KMS-11 (cell line): Measurements from ENCODE around the gene SCN5A.

ENCODE experiments used
- H2AFZ ChIP-seq: fragments of 200-600 bp; sonication (generic); 2 replicates; pipeline ENCODE4 v1.6.1; 2016; ENCODE audit warnings: antibody characterized with exemption, mixed run types, low read depth
- H3K27ac ChIP-seq: fragments of 200-600 bp; sonication (generic); 2 replicates; pipeline ENCODE4 v1.6.1; 2016; ENCODE audit warnings: mild to moderate bottlenecking, mixed run types
- H3K27me3 ChIP-seq: fragments of 200-600 bp; sonication (generic); 2 replicates; pipeline ENCODE4 v1.6.1; 2017; ENCODE audit warnings: mild to moderate bottlenecking, low read depth, mixed run types, moderate library complexity; ENCODE audit not compliant: insufficient read depth
- H3K36me3 ChIP-seq: fragments of 200-600 bp; sonication (generic); 2 replicates; pipeline ENCODE4 v1.6.1; 2017; ENCODE audit warnings: mild to moderate bottlenecking, mixed run types; ENCODE audit not compliant: insufficient read depth
- H3K4me1 ChIP-seq: fragments of 200-600 bp; sonication (generic); 2 replicates; pipeline ENCODE4 v1.6.1; 2016; ENCODE audit warnings: mild to moderate bottlenecking, low read depth, mixed run types; ENCODE audit not compliant: poor library complexity, severe bottlenecking
- H3K4me2 ChIP-seq: fragments of 200-600 bp; sonication (generic); 2 replicates; pipeline ENCODE4 v1.7.0; 2016; ENCODE audit warnings: mild to moderate bottlenecking, mixed run types
- H3K4me3 ChIP-seq: fragments of 200-600 bp; sonication (generic); IDR thresholded peaks from 2 replicates; pipeline ENCODE4 v1.6.1; 2017; ENCODE audit warnings: low read depth, low read length, mixed read lengths; ENCODE audit not compliant: insufficient read depth
- H3K79me2 ChIP-seq: fragments of 200-600 bp; sonication (generic); 2 replicates; pipeline ENCODE4 v1.6.1; 2016; ENCODE audit warnings: low read depth, mixed run types; ENCODE audit not compliant: insufficient read depth
- H3K9ac ChIP-seq: fragments of 200-600 bp; sonication (generic); 2 replicates; pipeline ENCODE4 v1.6.1; 2016; ENCODE audit warnings: mild to moderate bottlenecking, mixed run types
- H4K20me1 ChIP-seq: fragments of 200-600 bp; sonication (generic); 2 replicates; pipeline ENCODE4 v1.6.1; 2016; ENCODE audit warnings: mild to moderate bottlenecking, mixed run types; ENCODE audit not compliant: insufficient read depth
- TF ChIP-seq, protein P1 (sequence below): fragments of 200-600 bp; sonication (generic); conservative IDR thresholded peaks from 2 replicates; pipeline ENCODE4 v1.6.1; 2017; ENCODE audit warnings: low read depth, mild to moderate bottlenecking, antibody characterized with exemption, low read length, moderate library complexity, mixed read lengths

Gene SCN5A

DNA sequence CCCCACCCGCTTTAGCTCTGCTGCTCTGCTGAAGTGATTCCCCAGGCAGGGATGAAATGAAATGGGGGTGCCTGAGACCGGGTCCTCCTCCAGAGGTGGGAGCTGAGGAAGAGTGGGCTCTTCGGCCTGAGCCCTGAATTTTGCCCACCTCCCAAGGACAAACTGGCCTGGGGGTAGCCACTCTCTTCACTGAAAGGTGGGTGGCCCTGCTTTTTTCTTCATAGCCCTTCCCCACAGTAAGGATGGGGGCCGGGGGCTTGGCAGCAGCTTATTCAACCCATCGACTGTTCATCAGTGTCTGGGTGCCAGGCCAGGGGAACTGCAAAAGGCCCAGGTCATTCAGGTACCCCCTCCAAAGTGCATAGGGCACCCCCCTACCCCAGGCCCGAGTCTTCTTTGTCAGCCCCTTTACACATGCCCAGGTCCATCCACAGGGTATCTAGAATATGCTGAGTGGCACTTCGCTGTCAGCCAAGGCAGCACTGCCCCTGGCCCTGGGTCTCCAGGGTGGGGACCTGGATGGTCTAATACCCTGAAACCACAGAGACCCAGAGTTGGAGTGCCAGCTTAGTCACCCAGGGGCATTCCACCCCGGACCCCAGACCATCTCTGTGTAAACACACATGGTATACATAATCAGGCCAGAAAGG, 7.9 kb downstream of the SCN5A start:
- TF ChIP-seq, protein P1, sequence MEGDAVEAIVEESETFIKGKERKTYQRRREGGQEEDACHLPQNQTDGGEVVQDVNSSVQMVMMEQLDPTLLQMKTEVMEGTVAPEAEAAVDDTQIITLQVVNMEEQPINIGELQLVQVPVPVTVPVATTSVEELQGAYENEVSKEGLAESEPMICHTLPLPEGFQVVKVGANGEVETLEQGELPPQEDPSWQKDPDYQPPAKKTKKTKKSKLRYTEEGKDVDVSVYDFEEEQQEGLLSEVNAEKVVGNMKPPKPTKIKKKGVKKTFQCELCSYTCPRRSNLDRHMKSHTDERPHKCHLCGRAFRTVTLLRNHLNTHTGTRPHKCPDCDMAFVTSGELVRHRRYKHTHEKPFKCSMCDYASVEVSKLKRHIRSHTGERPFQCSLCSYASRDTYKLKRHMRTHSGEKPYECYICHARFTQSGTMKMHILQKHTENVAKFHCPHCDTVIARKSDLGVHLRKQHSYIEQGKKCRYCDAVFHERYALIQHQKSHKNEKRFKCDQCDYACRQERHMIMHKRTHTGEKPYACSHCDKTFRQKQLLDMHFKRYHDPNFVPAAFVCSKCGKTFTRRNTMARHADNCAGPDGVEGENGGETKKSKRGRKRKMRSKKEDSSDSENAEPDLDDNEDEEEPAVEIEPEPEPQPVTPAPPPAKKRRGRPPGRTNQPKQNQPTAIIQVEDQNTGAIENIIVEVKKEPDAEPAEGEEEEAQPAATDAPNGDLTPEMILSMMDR, result no peak
- Histone ChIP-seq H3K4me3 (no peak overlapping the region), H3K27ac (no peak overlapping the region), H3K9ac (no peak overlapping the region), H2AFZ (no peak overlapping the region), H3K4me1 (no peaks in the 10 kb centered on the region), H3K27me3 (no peaks in the 10 kb centered on the region), H3K79me2 (no peaks in the 10 kb centered on the region), H4K20me1 (no peaks in the 10 kb centered on the region), H3K36me3 (no peaks in the 10 kb centered on the region), H3K4me2 (no peak overlapping the region)

DNA sequence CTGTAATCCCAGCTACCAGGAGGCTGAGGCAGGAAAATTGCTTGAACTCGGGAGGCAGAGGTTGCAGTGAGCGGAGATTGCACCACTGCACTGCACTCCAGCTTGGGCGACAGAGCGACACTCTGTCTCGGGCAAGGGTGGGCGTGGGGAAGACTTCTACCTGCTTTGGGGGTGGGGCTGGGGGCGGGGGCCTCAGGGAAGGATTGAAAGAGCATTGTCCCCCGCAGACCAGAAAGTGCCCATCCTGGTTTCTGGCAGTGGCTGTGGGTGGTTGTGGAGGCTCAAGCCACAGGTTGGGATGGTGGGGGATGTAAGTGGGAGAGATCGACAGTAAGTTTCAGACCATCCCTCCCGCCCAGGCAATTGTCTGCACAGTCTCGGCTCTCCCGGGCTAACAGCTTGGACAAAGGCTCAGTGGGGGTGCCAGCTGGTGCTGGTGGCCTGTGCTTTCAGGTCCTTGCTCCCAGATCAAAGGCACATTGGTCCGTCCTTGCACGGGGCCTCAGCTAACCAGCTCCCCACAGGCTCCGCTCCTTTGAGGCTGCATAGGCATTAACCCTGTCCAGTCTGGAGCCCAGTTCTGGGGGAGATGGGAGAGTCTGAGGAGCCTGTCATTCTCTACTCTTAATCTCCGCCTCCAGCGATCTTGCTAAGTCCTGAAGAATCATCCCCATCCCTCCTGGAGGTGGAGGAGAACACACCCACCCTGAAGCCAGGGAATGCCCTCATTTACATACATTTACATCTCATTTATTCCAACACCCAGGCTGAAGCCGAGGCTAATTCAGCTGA, 8.6 kb downstream of the SCN5A start:
- H4K20me1 ChIP-seq, result no peaks in the 10 kb centered on the region
- no peaks in the 10 kb centered on the region for H3K79me2 ChIP-seq
- no peaks in the 10 kb centered on the region for H3K4me1 ChIP-seq
- no peak overlapping the region for H3K4me3 ChIP-seq
- H3K36me3 ChIP-seq, result no peaks in the 10 kb centered on the region
- no peaks in the 10 kb centered on the region for H3K27me3 ChIP-seq
- no peak overlapping the region for H3K27ac ChIP-seq
- no peak overlapping the region for H2AFZ ChIP-seq
- H3K4me2 ChIP-seq, result no peak overlapping the region
- TF ChIP-seq, protein P1, result no peak
- no peak overlapping the region for H3K9ac ChIP-seq

DNA sequence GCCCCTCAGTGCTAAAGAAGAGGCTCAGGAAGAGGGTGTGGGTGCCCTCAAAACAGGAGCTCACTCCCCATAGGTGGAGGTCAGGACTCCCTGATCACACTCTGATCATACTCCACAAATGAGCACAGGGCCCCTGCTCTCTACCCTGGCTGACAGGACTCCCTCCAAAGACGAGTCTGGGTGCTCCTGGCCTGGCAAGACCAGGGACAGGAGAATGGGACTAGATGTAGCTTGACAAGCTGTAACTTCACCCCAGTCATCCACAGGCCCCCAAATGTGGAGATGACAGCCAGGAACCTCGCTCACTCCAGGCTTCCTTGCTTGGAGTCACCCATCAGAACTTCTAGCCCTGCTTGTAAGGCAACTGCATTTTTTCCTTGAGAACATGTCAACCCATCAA, 11.1 kb downstream of the SCN5A start:
- H2AFZ ChIP-seq, result no peak overlapping the region
- no peak overlapping the region for H3K27ac ChIP-seq
- TF ChIP-seq, protein P1, result no peak
- no peak overlapping the region for H3K4me3 ChIP-seq
- no peaks in the 10 kb centered on the region for H4K20me1 ChIP-seq
- H3K36me3 ChIP-seq, result no peaks in the 10 kb centered on the region
- no peak overlapping the region for H3K4me2 ChIP-seq
- H3K27me3 ChIP-seq, result no peaks in the 10 kb centered on the region
- H3K4me1 ChIP-seq, result no peaks in the 10 kb centered on the region
- H3K9ac ChIP-seq, result no peak overlapping the region
- H3K79me2 ChIP-seq, result no peaks in the 10 kb centered on the region

DNA sequence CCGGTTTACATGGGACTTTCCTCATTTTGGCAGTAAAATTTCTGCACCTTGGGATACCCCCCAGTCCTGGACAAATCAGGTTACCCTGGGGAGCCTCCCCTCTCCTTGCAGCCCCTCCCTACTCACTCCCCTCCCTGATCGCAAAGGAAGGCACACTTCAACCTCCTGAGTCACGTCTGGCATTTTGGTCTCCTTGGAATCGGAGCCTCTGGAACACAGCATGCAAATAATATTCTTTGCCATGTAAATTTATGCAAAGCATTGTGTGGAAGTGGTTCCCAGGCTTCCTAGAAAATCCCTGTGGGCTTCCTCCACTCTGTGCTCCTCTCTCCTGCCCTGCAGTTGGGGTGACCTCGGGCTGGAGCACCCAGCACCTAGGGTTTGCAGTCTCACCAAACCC, 11.6 kb downstream of the SCN5A start:
- no peak overlapping the region for H3K4me2 ChIP-seq
- no peaks in the 10 kb centered on the region for H3K36me3 ChIP-seq
- no peaks in the 10 kb centered on the region for H4K20me1 ChIP-seq
- no peaks in the 10 kb centered on the region for H3K27me3 ChIP-seq
- no peaks in the 10 kb centered on the region for H3K79me2 ChIP-seq
- TF ChIP-seq, protein P1, result no peak
- H2AFZ ChIP-seq, result no peak overlapping the region
- no peaks in the 10 kb centered on the region for H3K4me1 ChIP-seq
- H3K4me3 ChIP-seq, result no peak overlapping the region
- no peak overlapping the region for H3K27ac ChIP-seq
- H3K9ac ChIP-seq, result no peak overlapping the region
